ENCODE results near the gene FGF14.

DNA sequence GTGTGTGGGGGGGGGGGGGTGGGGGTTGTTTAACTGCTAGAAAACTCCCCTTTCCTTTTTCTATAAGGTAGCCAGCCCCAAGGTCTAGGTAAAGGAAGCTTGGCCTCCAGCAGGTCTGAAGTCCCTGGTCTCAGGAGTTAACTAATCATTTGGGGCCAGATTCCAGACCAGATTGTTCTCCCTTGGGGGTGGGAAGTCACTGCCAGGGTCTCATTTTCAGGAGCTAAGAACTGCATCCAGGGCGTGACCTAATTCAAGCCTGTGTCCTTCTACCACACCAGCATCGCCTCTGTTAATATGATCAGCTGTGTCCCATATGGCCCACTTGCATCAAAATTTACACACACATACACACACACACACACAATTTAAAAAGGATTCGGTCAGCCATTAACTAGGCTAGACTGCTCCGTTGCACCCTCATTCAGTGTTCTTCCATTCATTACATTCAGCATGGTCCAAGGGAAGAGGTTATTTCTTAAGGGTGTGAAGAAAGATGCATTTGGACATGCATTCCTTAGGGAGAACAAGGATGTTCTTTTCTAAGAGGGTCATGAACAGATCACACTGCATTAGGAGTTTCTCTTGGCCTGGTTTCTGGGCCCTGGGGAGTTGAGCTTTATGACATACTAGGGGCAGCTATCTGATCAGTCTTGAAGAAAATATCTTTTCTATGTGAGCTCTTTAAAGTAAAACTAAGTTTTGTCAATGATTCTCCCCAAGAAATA lies 91.0 kb downstream of the FGF14 start:
- TF ChIP-seq, protein P1, sequence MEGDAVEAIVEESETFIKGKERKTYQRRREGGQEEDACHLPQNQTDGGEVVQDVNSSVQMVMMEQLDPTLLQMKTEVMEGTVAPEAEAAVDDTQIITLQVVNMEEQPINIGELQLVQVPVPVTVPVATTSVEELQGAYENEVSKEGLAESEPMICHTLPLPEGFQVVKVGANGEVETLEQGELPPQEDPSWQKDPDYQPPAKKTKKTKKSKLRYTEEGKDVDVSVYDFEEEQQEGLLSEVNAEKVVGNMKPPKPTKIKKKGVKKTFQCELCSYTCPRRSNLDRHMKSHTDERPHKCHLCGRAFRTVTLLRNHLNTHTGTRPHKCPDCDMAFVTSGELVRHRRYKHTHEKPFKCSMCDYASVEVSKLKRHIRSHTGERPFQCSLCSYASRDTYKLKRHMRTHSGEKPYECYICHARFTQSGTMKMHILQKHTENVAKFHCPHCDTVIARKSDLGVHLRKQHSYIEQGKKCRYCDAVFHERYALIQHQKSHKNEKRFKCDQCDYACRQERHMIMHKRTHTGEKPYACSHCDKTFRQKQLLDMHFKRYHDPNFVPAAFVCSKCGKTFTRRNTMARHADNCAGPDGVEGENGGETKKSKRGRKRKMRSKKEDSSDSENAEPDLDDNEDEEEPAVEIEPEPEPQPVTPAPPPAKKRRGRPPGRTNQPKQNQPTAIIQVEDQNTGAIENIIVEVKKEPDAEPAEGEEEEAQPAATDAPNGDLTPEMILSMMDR (IDR thresholded peaks at IDR 0.05) = no peak
- no peak for TF ChIP-seq EZH2phosphoT487 (IDR thresholded peaks at IDR 0.05)

All from neural progenitor cell (in vitro differentiated cells).